ENCODE results near the gene GATA6. TPM values are rescaled to one million over a fixed set of nuclear protein-coding genes. Genes with fewer than 3 reads are reported as not detected.

Gene GATA6
- 0.21 TPM for total RNA-seq (2013)
- under 1 TPM in 1 of 3 donors, not detected in 2; 0.04 TPM for polyA plus RNA-seq
- 0.08 TPM in 1 of 2 replicates, not detected in the other for polyA minus RNA-seq
- total RNA-seq, result 0 to 1.0 (median 0.08) reads per million in 11 experiments

DNA sequence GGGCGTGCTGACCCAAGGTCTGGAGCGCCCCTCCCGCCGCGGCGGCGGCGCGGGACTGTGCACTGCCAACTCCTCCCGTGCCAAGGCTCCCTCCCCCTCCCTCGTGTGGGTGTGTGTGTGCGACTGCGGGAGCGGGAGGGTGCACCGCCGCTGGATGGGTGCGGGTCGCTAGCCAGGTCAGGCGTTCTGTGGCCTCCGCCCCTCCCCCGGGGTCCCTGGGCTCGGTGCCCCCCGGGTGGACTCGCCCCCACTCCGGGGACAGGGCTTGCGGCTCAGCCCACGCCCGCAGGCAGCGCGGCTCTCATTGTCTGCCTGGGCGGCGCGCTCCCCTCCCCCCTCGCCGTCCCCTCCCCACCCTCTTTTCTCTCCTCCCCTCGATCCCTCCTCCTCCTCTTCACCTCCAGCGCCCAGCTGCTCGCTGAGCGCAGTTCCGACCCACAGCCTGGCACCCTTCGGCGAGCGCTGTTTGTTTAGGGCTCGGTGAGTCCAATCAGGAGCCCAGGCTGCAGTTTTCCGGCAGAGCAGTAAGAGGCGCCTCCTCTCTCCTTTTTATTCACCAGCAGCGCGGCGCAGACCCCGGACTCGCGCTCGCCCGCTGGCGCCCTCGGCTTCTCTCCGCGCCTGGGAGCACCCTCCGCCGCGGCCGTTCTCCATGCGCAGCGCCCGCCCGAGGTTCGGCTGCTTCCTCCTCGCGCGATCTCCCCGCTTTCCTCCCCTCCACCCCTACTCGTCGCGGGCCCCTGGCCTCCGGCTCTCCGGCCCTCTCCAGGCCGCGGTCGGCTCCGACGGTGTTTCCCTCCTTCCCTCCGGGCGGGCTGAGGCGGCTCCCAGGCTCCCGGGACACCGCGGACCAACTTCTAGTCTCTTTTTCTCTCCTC is at the start of gene GATA6:
TSS of gene GATA6 (plus strand) at position 579 of the 878 bp plus-strand sequence. CDS start 1,556 bp downstream, outside the sequence.
- peaks cover 82 to 96% (median 86%) of the 10 kb centered on the region in 3 donors for H3K27me3 Mint-ChIP-seq (ENCODE audit: low read depth in 3 of 3)
- peaks cover 0 to 44% (median 15%) of the 10 kb centered on the region in 7 donors for H3K9me3 Mint-ChIP-seq
- Histone ChIP-seq H3K9ac (ENCODE audit: insufficient read depth, low read length, poor library complexity, severe bottlenecking) (peak within 1 kb of the TSS; percentile 38), H3K9me3 (replicated peaks in 1 of 2; ENCODE audit: control insufficient read depth in 1 of 2, insufficient read depth in 1 of 2, low read length in 2 of 2) (peaks cover 3 to 54% of the 10 kb centered on the region in 2 donors), H3K4me3 (replicated peaks in 1 of 3; ENCODE audit: low read depth in 2 of 3, low read length in 3 of 3) (peak within 1 kb of the TSS; percentile 38 to 78 (median 48)), H3K4me1 (ENCODE audit: control insufficient read depth in 1 of 2, insufficient read depth in 2 of 2, low read length in 2 of 2) (peaks cover 13 to 27% of the 10 kb centered on the region in 2 donors), H3K27ac (ENCODE audit: low read depth in 1 of 2, low read length in 2 of 2) (no peak within 1 kb of the TSS), H4K20me1 (ENCODE audit: insufficient read depth, low read length) (no peaks in the 10 kb centered on the region), H2AFZ (ENCODE audit: insufficient read depth, low read depth, low read length, poor library complexity, severe bottlenecking) (peak within 1 kb of the TSS; percentile 73), H3K79me2 (ENCODE audit: insufficient read depth, low read length) (no peaks in the 10 kb centered on the region), H3K36me3 (replicated peaks in 1 of 2; ENCODE audit: control insufficient read depth in 1 of 2, insufficient read depth in 2 of 2, low read length in 2 of 2) (no peaks in the 10 kb centered on the region), H3K4me2 (replicated peaks; ENCODE audit: extremely low read depth, low read length, poor library complexity, severe bottlenecking) (peak within 1 kb of the TSS; percentile 74), H3K27me3 (ENCODE audit: control insufficient read depth in 2 of 2, insufficient read depth in 2 of 2, low read length in 2 of 2) (peaks cover 77 to 91% of the 10 kb centered on the region in 2 donors)
- TF ChIP-seq, protein P1, sequence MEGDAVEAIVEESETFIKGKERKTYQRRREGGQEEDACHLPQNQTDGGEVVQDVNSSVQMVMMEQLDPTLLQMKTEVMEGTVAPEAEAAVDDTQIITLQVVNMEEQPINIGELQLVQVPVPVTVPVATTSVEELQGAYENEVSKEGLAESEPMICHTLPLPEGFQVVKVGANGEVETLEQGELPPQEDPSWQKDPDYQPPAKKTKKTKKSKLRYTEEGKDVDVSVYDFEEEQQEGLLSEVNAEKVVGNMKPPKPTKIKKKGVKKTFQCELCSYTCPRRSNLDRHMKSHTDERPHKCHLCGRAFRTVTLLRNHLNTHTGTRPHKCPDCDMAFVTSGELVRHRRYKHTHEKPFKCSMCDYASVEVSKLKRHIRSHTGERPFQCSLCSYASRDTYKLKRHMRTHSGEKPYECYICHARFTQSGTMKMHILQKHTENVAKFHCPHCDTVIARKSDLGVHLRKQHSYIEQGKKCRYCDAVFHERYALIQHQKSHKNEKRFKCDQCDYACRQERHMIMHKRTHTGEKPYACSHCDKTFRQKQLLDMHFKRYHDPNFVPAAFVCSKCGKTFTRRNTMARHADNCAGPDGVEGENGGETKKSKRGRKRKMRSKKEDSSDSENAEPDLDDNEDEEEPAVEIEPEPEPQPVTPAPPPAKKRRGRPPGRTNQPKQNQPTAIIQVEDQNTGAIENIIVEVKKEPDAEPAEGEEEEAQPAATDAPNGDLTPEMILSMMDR (IDR thresholded peaks at IDR 0.05), result no peak
- WGBS (ENCODE audit: insufficient coverage), result under 1% methylated on average over 75 of the region's 87 CpGs
- peak within 1 kb of the TSS; percentile 92 to 98 for H3K4me3 Mint-ChIP-seq
- H3K4me1 Mint-ChIP-seq, result peaks cover 24% of the 10 kb centered on the region
- H3K27ac Mint-ChIP-seq, result peak within 1 kb of the TSS in 1 of 7 donors; percentile 79
- peaks cover 0 to 4% of the 10 kb centered on the region in 2 donors for H3K36me3 Mint-ChIP-seq
- peak in 2 of 3 donors; percentile 8 to 19 for DNase-seq
- intact Hi-C loops (cut with micrococcal nuclease), result no loop called here

DNA sequence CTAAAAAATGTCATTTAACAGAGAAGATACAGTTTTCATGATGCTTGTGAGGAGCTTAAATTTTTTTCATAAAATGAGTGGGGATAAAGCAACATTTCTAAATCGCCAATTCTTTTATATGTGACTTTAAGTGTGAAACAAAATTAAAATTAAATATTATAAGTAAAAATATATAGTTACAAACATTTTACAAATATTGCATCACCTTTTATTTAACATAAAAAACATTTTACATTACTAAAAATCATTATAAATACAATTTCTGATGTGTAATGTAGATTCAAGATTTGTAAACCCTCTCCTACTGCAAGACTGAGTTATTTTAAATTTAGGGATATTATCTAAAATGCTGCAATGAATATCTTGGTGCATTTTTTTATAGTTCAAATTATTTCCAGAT is 44.4 kb upstream of the GATA6 start:
- H3K4me3 Mint-ChIP-seq, result no peak overlapping the region
- WGBS (ENCODE audit: insufficient coverage), result no CpG with 5 or more reads among the region's 1 CpG
- no peak overlapping the region for H3K27ac ChIP-seq (ENCODE audit: low read depth in 1 of 2, low read length in 2 of 2)
- H3K36me3 ChIP-seq (replicated peaks in 1 of 2; ENCODE audit: control insufficient read depth in 1 of 2, insufficient read depth in 2 of 2, low read length in 2 of 2), result no peaks in the 10 kb centered on the region
- no peak overlapping the region for H3K27ac Mint-ChIP-seq
- intact Hi-C loops (cut with micrococcal nuclease), result no loop called here
- peaks cover 0 to 8% (median 3%) of the 10 kb centered on the region in 7 donors for H3K9me3 Mint-ChIP-seq
- H3K4me2 ChIP-seq (replicated peaks; ENCODE audit: extremely low read depth, low read length, poor library complexity, severe bottlenecking), result no peak overlapping the region
- no peaks in the 10 kb centered on the region for H3K36me3 Mint-ChIP-seq
- H4K20me1 ChIP-seq (ENCODE audit: insufficient read depth, low read length), result no peaks in the 10 kb centered on the region
- no peak overlapping the region for H3K9ac ChIP-seq (ENCODE audit: insufficient read depth, low read length, poor library complexity, severe bottlenecking)
- no peak overlapping the region for H2AFZ ChIP-seq (ENCODE audit: insufficient read depth, low read depth, low read length, poor library complexity, severe bottlenecking)
- no peaks in the 10 kb centered on the region for H3K4me1 ChIP-seq (ENCODE audit: control insufficient read depth in 1 of 2, insufficient read depth in 2 of 2, low read length in 2 of 2)
- TF ChIP-seq, protein P1 (IDR thresholded peaks at IDR 0.05), result no peak
- H3K4me3 ChIP-seq (replicated peaks in 1 of 3; ENCODE audit: low read depth in 2 of 3, low read length in 3 of 3), result no peak overlapping the region
- H3K79me2 ChIP-seq (ENCODE audit: insufficient read depth, low read length), result no peaks in the 10 kb centered on the region
- H3K9me3 ChIP-seq (replicated peaks in 1 of 2; ENCODE audit: control insufficient read depth in 1 of 2, insufficient read depth in 1 of 2, low read length in 2 of 2), result no peaks in the 10 kb centered on the region
- peaks cover 0 to 7% (median 1%) of the 10 kb centered on the region in 3 donors for H3K27me3 Mint-ChIP-seq (ENCODE audit: low read depth in 3 of 3)
- no peaks in the 10 kb centered on the region for H3K27me3 ChIP-seq (ENCODE audit: control insufficient read depth in 2 of 2, insufficient read depth in 2 of 2, low read length in 2 of 2)
- no peaks in the 10 kb centered on the region for H3K4me1 Mint-ChIP-seq
- no peak for DNase-seq

Data from CD14-positive monocyte (primary cell).